ENCODE results near the gene KLHL41. TPM values are rescaled to one million over a fixed set of nuclear protein-coding genes. Genes with fewer than 3 reads are reported as not detected.

KLHL41 gene
- total and polyA plus RNA-seq, 10 of the 15 experiments (the other 5 are each of a cell fraction or from before 2014, with no cell fraction given), result 0.03 to 0.38 (median 0.10) TPM; not detected in 3

GRCh38 chr2:169478745-169479256, 30.7 kb upstream of the KLHL41 start (continued):
- TF ChIP-seq ATF3 (IDR thresholded peaks at IDR 0.05; ENCODE audit: borderline replicate concordance, extremely low read depth, low read depth, low read length), result no peak

- SMC1A ChIA-PET (ENCODE audit: uncharacterized antibody, unreplicated experiment), result interaction anchor here (0.6 to 1.2 kb wide), 2 partner anchors 18 to 868 kb away, joined by 3 read pairs; no protein-coding TSS in a partner anchor
- CTCF ChIA-PET, result interaction anchor here (0.7 to 1.5 kb wide), 8 partner anchors 9 to 94 kb away, joined by 3 to 7 read pairs (median 3); partner anchors contain the start of gene FASTKD1
- no TSS peak for BruUV-seq (replicated peaks)
- DNase-seq (ENCODE audit: low read depth, low spot score) (peak; percentile 23), ATAC-seq (peak; percentile 96), FAIRE-seq (peak; percentile 73)
- Histone ChIP-seq H3K27me3 (replicated peaks in 1 of 2; ENCODE audit: control insufficient read depth in 2 of 2, insufficient read depth in 2 of 2, low read length in 1 of 2) (no peaks in the 10 kb centered on the region), H2AFZ (ENCODE audit: control insufficient read depth, low read depth, low read length) (peak within 1 kb of the TSS; percentile 98), H3K9me3 (replicated peaks; ENCODE audit: control insufficient read depth, insufficient read depth, low read length) (no peaks in the 10 kb centered on the region; the same call in 2 of the 3 replicates), H3K79me2 (ENCODE audit: control insufficient read depth, insufficient read depth, low read length) (no peaks in the 10 kb centered on the region), H4K20me1 (ENCODE audit: control insufficient read depth, insufficient read depth) (no peaks in the 10 kb centered on the region), H3K4me1 (ENCODE audit: control insufficient read depth, insufficient read depth, low read length) (no peaks in the 10 kb centered on the region), H3K4me2 (ENCODE audit: control insufficient read depth, insufficient read depth) (peak within 1 kb of the TSS; percentile 97), H3K9ac (ENCODE audit: control insufficient read depth, insufficient read depth, low read length) (peak within 1 kb of the TSS; percentile 71), H3K4me3 (peak within 1 kb of the TSS; percentile 78), H3K27ac (ENCODE audit: control insufficient read depth, insufficient read depth) (peak within 1 kb of the TSS; percentile 4; the same call in 1 of the 2 replicates), H3K36me3 (ENCODE audit: control insufficient read depth in 2 of 2, insufficient read depth in 2 of 2, low read length in 1 of 2) (no peaks in the 10 kb centered on the region)
- POLR2A ChIA-PET, result no interaction called here
- intact Hi-C loops (cut with micrococcal nuclease; ENCODE audit: unreplicated experiment) (no loop called here), in situ Hi-C loops (cut with MboI) (no loop called here)
- RAD21 ChIA-PET (ENCODE audit: unreplicated experiment), result interaction anchor here (1.0 to 1.2 kb wide), 2 partner anchors 43 to 94 kb away, joined by 3 to 4 read pairs; partner anchors contain the start of gene FASTKD1
- 3% methylated on average over 67 of the region's 71 CpGs for WGBS (ENCODE audit: insufficient coverage, insufficient replicate concordance, low lambda C conversion rate, missing lambda C conversion rate)
- TF ChIP-seq EP300 (IDR thresholded peaks at IDR 0.05; ENCODE audit: borderline replicate concordance in 1 of 2, control insufficient read depth in 1 of 2, low read depth in 2 of 2, low read length in 2 of 2) (no peak), NR2C2 (IDR thresholded peaks at IDR 0.05; ENCODE audit: borderline replicate concordance, control insufficient read depth, insufficient read length, low read depth) (no peak), ZNF384 (IDR thresholded peaks at IDR 0.05; ENCODE audit: borderline replicate concordance, low read depth, low read length) (no peak), CREB1 (IDR thresholded peaks at IDR 0.05; ENCODE audit: low read depth) (peak; percentile 92), MTA3 (IDR thresholded peaks at IDR 0.05; ENCODE audit: borderline replicate concordance, low read length) (no peak), ZBTB33 (IDR thresholded peaks at IDR 0.05) (no peak), NR2C1 (IDR thresholded peaks at IDR 0.05) (no peak), CREM (IDR thresholded peaks at IDR 0.05; ENCODE audit: low read depth) (peak; percentile 91), E4F1 (IDR thresholded peaks at IDR 0.05; ENCODE audit: borderline replicate concordance, partially characterized antibody) (peak; percentile 46), MAX (IDR thresholded peaks at IDR 0.05; ENCODE audit: low read depth, low read length) (peak; percentile 17; the same call in 1 of the 2 replicates), IKZF2 (IDR thresholded peaks at IDR 0.05) (peak; percentile 37 to 53; a peak in 3 of 4 replicates), SIN3A (IDR thresholded peaks at IDR 0.05; ENCODE audit: low read depth, low read length) (peak; percentile 91; the same call in 1 of the 2 replicates)
Measured at GRCh38 chr2:169479257-169480078, 30.0 kb upstream of the KLHL41 start, which contains the start of gene BBS5. Gene BBS5 (plus strand): TSS chr2:169479494. CDS start chr2:169479554, 60 bp downstream.

Measured in GM12878 (cell line).